Suprapubic skin (tissue), 3 donors: Measurements from ENCODE around the gene MTA3.

ENCODE experiments used
- CTCF ChIP-seq, 2 donors: fragments of 200-600 bp in 1 of 2; fragments of 450-650 bp in 1 of 2; sonication (generic) in 1 of 2; IDR thresholded peaks; one replicate each; pipeline ENCODE4 v1.5.1; 2016 to 2019; ENCODE audit warnings: antibody characterized with exemption in 2 of 2, mild to moderate bottlenecking in 1 of 2, moderate library complexity in 1 of 2
- EP300 ChIP-seq: sonication (generic); formaldehyde crosslinking; IDR thresholded peaks from one replicate; pipeline ENCODE4 v1.6.1; 2017; ENCODE audit warnings: antibody characterized with exemption
- POLR2A ChIP-seq, 2 donors: fragments of 450-650 bp; IDR thresholded peaks; one replicate each; pipeline ENCODE4 v1.6.1; 2017; ENCODE audit warnings: antibody characterized with exemption in 2 of 2, mild to moderate bottlenecking in 2 of 2, moderate library complexity in 2 of 2

- TF ChIP-seq POLR2A (IDR thresholded peaks at IDR 0.05), result no peak
- no peak for TF ChIP-seq CTCF (IDR thresholded peaks at IDR 0.05)
- no peak for TF ChIP-seq EP300
Measured at GRCh38 chr2:42601076-42601475, 32.6 kb downstream of the MTA3 start.
